Pancreas (tissue), 10 donors: Measurements from ENCODE around the gene SYT10. TPM values are rescaled to one million over a fixed set of nuclear protein-coding genes. Genes with fewer than 3 reads are reported as not detected.

Experiments used
- ATAC-seq, 4 donors: fragments of 200-7000 bp; cut with Tn5 transposase; one replicate each; pipeline versions ENCODE4 v1.8.0 to v1.9.1; 2020; ENCODE audit warnings: mild to moderate bottlenecking in 4 of 4, moderate library complexity in 4 of 4
- DNase-seq, 6 donors: peaks; one replicate each; pipeline ENCODE4 v3.0.0-alpha.2; 2020
- FAIRE-seq: peaks from 2 replicates; lab custom pipeline; 2012; peaks lifted over from hg19 to GRCh38; lab: Jason Lieb, UNC
- H3K27ac ChIP-seq, 4 donors: fragments of 200-600 bp; sonication (generic); 1 replicate in 3 of 4; 2 replicates in 1 of 4; pipeline versions ENCODE4 v1.5.0 to v1.8.0; 2020
- H3K27me3 ChIP-seq, 4 donors: fragments of 200-600 bp; one replicate each; pipeline ENCODE4 v1.8.0; 2021
- H3K36me3 ChIP-seq, 3 donors: fragments of 200-600 bp; sonication (generic) in 1 of 3; one replicate each; pipeline versions ENCODE4 v1.5.0 to v1.8.0; 2020 to 2021
- H3K4me1 ChIP-seq, 3 donors: fragments of 200-600 bp; one replicate each; pipeline ENCODE4 v1.8.0; 2021
- H3K4me3 ChIP-seq, 4 donors: fragments of 200-600 bp; sonication (generic) in 2 of 4; one replicate each; pipeline versions ENCODE4 v1.5.0 to v1.8.0; 2020 to 2021
- H3K9me3 ChIP-seq, 4 donors: fragments of 200-600 bp; one replicate each; pipeline ENCODE4 v1.8.0; 2021
- WGBS, 2 donors: extraction: QIAGEN DNeasy Blood & Tissue Kit; methylation state at CpG; one replicate each; pipeline ENCODE4 v1.1.7; 2013; 5-methylcytosine and 5-hydroxymethylcytosine counted together
- intact Hi-C, 3 donors: fragments of 100-400 bp; cut with DNase I; formaldehyde crosslinking; loops; one replicate each; pipeline versions ENCODE4 v1.11.1 to v1.14.2; 2022
- polyA plus RNA-seq, 2 donors: library from polyadenylated mRNA; stranded (reverse); fragments of 200-250 nt; gene quantifications; one replicate each; pipeline ENCODE4 v1.2.3, GENCODE V29; 2013
- total RNA-seq, 6 donors: library from RNA; stranded (reverse); fragmentation: NEBNext Ultra II Directional in 4 of 6; extraction: Animal tissue kit (Norgen Biotek cat#: 25700) in 4 of 6; gene quantifications; one replicate each; pipeline versions ENCODE4 v1.2.1 to v1.2.4, GENCODE V29; 2021 to 2023
- TF ChIP-seq, protein P1 (sequence below), 4 donors: fragments of 200-600 bp; sonication (generic) in 3 of 4; IDR thresholded peaks; one replicate each; pipeline versions ENCODE4 v1.5.0 to v1.8.0; 2021; ENCODE audit warnings: antibody characterized with exemption in 4 of 4
- donor health status: healthy with polysubstance abuse.
- donor health status: DM: no; HTN: no; CAD: no; lungs with moderate emphysema.
- donor health status: DM: no; HTN: no; CAD: no.
- donor health status: control.
- donor health status: control.
- donor health status: Bipolar disorder and iron deficiency.
- donor health status: DM: yes; HTN: yes; CAD: no.
- donor health status: DM: no; HTN: no; CAD: no.
- donor health status: DM: no; HTN: no; CAD: no.
- donor health status: DM: yes; HTN: yes; CAD: no.

Gene SYT10
- total and polyA plus RNA-seq, 8 donors: 0.03 to 0.05 TPM; not detected in 6

DNA sequence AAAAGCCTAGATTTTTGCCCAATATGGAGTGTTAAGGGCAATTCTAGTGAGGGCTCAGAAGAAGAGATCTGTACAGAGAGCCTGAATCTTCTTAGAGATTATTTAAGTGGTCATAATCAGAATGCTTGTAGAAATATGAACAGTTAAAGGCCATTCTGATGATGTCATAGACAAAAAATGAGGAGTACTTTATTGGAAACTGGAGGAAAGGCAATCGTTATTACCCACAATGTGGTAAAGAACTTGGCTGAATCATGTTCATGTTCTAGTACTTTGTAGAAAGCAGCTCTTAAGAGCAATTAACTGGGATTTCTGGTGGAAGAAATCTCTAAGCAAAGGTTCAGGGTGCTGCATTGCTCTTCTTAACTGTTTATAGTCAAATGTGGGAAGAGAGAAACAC lies 36.4 kb upstream of the SYT10 start:
- WGBS, 2 donors: 35 to 59% methylated on average over 1 of the region's 1 CpG
- DNase-seq (no peak), FAIRE-seq (no peak), ATAC-seq (no peak)
- no peaks in the 10 kb centered on the region for H3K4me1 ChIP-seq
- peaks cover 0 to 5% (median 0%) of the 10 kb centered on the region in 4 donors for H3K9me3 ChIP-seq
- no peak overlapping the region for H3K4me3 ChIP-seq
- TF ChIP-seq, protein P1, sequence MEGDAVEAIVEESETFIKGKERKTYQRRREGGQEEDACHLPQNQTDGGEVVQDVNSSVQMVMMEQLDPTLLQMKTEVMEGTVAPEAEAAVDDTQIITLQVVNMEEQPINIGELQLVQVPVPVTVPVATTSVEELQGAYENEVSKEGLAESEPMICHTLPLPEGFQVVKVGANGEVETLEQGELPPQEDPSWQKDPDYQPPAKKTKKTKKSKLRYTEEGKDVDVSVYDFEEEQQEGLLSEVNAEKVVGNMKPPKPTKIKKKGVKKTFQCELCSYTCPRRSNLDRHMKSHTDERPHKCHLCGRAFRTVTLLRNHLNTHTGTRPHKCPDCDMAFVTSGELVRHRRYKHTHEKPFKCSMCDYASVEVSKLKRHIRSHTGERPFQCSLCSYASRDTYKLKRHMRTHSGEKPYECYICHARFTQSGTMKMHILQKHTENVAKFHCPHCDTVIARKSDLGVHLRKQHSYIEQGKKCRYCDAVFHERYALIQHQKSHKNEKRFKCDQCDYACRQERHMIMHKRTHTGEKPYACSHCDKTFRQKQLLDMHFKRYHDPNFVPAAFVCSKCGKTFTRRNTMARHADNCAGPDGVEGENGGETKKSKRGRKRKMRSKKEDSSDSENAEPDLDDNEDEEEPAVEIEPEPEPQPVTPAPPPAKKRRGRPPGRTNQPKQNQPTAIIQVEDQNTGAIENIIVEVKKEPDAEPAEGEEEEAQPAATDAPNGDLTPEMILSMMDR (IDR thresholded peaks at IDR 0.05): no peak
- H3K36me3 ChIP-seq: no peaks in the 10 kb centered on the region
- no peak overlapping the region for H3K27ac ChIP-seq
- intact Hi-C loops: no loop called here
- H3K27me3 ChIP-seq: no peaks in the 10 kb centered on the region

DNA sequence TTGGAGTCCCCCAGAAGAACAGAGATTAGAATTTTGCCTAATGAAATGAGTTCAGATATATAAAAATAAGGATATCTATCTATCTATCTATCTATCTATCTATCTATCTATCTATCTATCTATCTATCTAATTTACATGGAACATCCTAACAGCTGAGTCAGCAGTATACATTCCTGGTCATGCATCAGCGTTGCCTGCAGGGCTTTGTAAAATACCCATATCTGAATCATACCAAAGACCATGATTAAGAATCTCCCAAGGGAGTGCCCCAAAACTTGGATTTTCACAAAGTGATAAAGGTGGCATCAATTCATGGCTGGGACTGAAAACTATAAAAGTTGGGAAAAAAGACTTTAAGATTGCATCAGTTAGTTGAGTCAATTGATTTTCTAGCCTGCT lies 32.7 kb upstream of the SYT10 start:
- ATAC-seq: no peak
- Histone ChIP-seq H3K27me3 (no peaks in the 10 kb centered on the region), H3K27ac (no peak overlapping the region), H3K9me3 (peaks cover 0 to 5% (median 0%) of the 10 kb centered on the region in 4 donors), H3K36me3 (no peaks in the 10 kb centered on the region), H3K4me1 (no peaks in the 10 kb centered on the region), H3K4me3 (no peak overlapping the region)
- FAIRE-seq: no peak
- intact Hi-C loops: no loop called here
- 56 to 76% methylated on average over 1 of the region's 1 CpG for WGBS, 2 donors
- TF ChIP-seq, protein P1 (IDR thresholded peaks at IDR 0.05): no peak
- no peak for DNase-seq

DNA sequence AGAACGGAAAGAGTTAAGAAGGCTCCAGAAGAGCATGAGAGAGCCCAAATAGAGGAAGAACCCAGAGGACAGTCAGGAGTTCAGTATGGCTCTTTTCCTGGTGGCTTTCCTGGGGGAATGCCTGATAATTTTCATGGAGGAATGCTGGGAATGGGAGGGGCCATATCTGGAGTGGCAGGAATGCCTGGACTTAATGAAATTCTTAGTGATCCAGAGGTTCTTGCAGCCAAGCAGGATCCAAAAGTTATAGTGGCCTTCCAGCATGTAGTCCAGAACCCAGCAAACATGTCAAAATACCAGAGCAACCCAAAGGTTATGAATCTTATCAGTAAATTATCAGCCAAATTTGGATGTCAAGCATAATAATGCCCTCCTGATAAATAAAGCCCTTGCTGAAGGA lies 15.5 kb upstream of the SYT10 start:
- peaks cover 0 to 2% (median 0%) of the 10 kb centered on the region in 4 donors for H3K9me3 ChIP-seq

DNA sequence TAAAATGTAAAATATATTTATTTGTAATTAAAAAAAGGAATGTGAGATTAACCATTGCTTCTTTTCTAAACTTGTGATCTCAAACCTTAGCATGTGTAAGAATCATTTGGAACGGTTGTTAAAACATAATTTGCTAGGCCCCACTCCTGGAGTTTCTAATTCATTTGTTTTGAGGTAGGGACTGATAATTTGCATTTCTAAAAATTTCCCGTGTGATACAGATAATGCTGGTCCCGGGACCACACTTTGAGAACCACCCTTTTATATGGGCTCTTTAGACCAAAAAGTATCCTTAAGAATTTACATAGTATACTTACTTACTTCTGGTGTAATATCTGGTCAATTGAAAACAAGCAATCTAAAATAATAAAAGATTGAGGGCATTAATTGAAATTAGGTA lies 10.9 kb upstream of the SYT10 start:
- Histone ChIP-seq H3K4me1 (no peaks in the 10 kb centered on the region), H3K27me3 (no peaks in the 10 kb centered on the region), H3K4me3 (no peak overlapping the region), H3K36me3 (no peaks in the 10 kb centered on the region), H3K27ac (no peak overlapping the region), H3K9me3 (no peaks in the 10 kb centered on the region)
- 55 to 75% methylated on average over 3 of the region's 3 CpGs for WGBS, 2 donors
- intact Hi-C loops: no loop called here
- TF ChIP-seq, protein P1 (IDR thresholded peaks at IDR 0.05): no peak
- ATAC-seq (no peak), FAIRE-seq (no peak), DNase-seq (no peak)

More for the DNA sequence above, 15.5 kb upstream of the SYT10 start:
- Histone ChIP-seq H3K4me3 (no peak overlapping the region), H3K27me3 (no peaks in the 10 kb centered on the region), H3K4me1 (no peaks in the 10 kb centered on the region), H3K27ac (no peak overlapping the region), H3K36me3 (no peaks in the 10 kb centered on the region)
- ATAC-seq (no peak), FAIRE-seq (no peak), DNase-seq (no peak)
- TF ChIP-seq, protein P1 (IDR thresholded peaks at IDR 0.05): no peak
- WGBS, 2 donors: 85 to 93% methylated on average over 1 of the region's 1 CpG
- intact Hi-C loops: no loop called here

DNA sequence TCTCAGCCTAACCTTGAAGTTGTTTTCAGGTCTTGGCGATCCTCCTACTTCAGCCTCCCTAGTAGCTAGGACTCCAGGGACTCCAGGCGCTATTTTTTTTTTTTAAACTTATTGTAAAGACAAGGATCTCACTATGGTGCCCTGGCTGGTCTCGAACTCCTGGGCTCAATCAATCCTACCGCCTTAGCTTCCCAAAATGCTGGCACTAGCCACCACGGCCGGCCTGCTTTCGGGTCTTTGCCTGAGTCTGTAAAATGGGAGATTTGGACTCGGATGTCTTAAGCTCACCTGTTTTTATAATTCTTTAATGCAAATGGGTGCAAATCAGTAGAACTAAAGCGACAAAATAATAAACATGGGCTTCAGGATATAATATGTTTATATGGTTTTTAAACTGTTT lies 858 bp upstream of the SYT10 start:
- Histone ChIP-seq H3K4me1 (no peaks in the 10 kb centered on the region), H3K36me3 (no peaks in the 10 kb centered on the region), H3K4me3 (no peak overlapping the region), H3K27me3 (peaks cover 0 to 20% (median 5%) of the 10 kb centered on the region in 4 donors), H3K27ac (no peak overlapping the region), H3K9me3 (no peaks in the 10 kb centered on the region)
- WGBS, 2 donors: 83 to 91% methylated on average over 9 of the region's 9 CpGs
- DNase-seq: no peak
- no peak for FAIRE-seq
- ATAC-seq: no peak
- intact Hi-C loops: no loop called here
- TF ChIP-seq, protein P1 (IDR thresholded peaks at IDR 0.05): no peak
